GM12872 (cell line): ENCODE results near the gene GABPB2.

Experiments
- TF ChIP-seq, protein P1 (sequence below): IDR thresholded peaks from 3 replicates; pipeline ENCODE4 v1.5.1; 2011; ENCODE audit warnings: low read depth, mild to moderate bottlenecking, low read length, moderate library complexity; ENCODE audit not compliant: insufficient read depth

The GABPB2 gene

DNA sequence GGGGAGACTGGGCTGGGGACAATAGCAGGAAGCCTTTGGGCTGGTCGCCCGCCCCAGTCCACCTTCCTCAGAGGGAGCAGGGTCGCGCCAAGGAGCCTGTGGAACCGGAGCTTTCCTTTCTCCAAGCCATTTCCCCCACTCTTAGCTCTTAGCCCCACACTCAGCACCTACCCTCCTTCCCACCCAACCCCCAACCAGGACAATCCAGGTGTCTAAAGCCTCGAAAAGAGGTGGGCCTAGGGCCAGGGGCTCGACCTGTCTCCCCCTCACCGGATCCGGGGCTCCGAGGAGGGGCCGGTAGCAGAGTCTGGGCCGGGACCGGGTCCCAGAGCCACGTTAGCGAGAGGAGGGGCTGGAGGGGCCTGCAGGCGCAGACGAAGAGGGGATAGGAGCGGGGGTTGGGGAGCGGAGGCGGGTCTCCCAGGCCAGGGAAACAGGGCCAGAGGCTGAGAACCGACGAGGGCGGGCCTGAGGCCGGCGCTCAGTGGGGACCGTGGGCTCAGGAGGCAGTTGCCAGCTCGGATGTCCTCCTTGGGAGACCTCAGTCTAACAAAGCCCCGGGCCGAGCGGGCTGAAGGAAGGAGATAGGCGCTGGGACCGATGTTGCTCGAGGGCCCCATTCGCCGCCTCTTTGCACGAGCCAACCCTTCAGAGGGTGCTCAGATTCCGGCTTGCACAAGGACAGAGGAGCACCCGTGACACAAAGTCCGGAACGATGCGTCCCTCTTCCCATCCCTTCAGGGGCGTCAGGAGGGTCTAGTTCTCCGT, 74.9 kb downstream of the GABPB2 start:
- TF ChIP-seq, protein P1, sequence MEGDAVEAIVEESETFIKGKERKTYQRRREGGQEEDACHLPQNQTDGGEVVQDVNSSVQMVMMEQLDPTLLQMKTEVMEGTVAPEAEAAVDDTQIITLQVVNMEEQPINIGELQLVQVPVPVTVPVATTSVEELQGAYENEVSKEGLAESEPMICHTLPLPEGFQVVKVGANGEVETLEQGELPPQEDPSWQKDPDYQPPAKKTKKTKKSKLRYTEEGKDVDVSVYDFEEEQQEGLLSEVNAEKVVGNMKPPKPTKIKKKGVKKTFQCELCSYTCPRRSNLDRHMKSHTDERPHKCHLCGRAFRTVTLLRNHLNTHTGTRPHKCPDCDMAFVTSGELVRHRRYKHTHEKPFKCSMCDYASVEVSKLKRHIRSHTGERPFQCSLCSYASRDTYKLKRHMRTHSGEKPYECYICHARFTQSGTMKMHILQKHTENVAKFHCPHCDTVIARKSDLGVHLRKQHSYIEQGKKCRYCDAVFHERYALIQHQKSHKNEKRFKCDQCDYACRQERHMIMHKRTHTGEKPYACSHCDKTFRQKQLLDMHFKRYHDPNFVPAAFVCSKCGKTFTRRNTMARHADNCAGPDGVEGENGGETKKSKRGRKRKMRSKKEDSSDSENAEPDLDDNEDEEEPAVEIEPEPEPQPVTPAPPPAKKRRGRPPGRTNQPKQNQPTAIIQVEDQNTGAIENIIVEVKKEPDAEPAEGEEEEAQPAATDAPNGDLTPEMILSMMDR = no peak

DNA sequence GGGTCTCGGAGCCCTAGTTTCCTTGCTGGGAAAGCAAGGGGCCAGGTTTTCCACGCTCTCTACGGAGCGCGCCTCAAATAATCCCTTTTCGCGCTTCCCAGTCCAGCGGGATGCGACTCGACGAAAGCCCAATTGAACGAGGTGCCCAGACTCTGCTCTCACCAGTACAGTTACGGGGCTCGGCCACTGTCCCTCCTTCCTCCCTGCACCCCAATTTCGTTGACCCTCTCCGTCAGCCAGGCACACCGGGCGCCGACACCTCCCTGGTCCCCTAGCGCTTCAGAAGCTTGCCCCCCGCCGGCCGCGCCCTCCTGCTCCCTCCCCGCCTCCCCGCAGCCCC, 75.5 kb downstream of the GABPB2 start:
- TF ChIP-seq, protein P1 = no peak

DNA sequence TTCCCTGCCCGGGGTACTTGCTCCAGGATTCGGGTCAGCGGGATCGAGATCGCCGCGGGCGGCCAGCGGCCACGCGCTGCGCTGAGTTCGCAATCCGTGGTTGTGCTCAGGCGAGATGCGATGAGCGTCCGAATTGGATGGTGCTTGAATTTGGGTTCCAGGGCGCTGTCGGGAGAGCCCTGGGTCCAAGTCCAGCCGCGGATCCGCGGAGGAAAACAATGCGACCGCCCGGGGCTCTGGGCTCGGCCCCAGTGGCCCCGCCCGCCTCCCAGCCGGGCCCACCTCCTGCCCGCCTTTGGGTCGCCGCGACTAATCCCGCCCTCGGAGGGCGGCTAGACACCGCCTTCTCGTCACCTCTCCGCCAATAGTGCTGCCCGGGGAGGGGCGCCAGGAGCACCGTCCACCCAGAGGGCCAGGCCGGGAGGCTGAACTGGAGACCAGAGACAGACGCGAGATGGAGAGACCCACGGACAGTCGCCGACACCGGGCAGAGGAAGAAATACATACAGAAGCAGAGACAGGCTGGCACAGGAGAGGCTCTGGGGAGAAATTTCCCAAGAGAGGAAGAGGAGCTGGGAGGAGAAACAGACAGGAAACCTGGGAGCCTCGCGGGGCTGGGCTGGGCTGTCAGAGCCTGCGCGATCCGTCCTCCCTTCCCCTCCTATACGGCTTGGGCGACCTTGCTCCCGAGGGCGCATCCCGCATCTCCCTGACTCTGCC, 76.0 kb downstream of the GABPB2 start, which contains the start of gene SEMA6C:
TSS of gene SEMA6C (minus strand) at position 220 of the 720 bp plus-strand sequence. CDS start 4,010 bp downstream, outside the sequence.
- TF ChIP-seq, protein P1 = no peak

DNA sequence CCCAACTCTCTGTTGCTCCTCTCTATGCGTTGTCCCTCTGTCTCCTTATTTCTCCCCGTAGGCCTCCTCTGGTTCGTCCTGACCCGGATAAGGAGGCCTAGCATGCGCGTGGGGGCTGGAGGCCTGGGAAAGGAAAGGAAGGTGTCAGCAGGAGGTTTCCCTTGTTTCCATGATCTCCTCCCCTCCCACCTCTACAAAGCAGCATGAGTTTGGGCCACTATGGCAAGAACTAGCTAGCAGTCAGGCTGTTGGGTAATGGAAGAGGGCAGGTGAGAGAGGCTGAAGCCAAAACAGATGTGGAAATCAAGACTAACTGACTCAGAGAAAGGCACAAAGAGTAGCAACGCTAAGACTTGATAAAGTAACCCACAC, 76.6 kb downstream of the GABPB2 start:
- TF ChIP-seq, protein P1 = no peak

DNA sequence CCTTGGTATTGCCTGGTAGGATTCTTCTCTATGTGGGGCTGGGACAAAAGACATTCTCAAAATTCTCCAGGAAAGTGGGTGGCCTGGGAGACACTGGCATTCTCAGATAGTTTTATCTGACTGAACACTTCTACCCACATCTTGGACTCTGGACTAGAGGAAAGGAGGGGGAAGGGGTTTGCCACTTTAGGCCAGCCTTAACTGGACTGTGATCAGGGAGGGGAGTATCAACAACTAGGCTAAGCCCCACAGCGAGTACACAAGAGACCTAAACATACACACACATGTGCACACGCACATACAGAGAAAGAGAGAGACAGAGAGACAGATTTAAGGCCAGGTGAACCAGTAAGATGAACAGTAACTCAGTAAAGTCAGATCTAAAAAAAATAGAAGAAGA, 77.1 kb downstream of the GABPB2 start:
- TF ChIP-seq, protein P1 = no peak

DNA sequence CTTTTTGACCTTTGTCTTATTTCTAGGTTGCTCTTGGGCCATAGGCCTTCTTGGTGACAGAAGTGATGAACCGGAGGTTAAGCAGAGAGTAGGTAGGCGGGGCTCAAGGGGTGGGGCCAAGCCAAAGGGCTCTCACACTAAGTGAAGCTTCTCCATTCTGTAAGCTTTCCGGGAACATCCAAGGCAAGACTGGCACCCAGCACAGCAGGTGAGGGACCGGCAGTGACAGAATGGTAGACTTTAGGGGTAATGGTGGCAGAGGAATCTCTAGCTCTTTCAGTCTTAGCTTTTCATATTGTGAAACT, 85.9 kb downstream of the GABPB2 start, which contains the start of gene TNFAIP8L2:
TSS of gene TNFAIP8L2 (plus strand) at position 135 of the 305 bp plus-strand sequence. CDS start 2,049 bp downstream, outside the sequence.
- TF ChIP-seq, protein P1 = no peak

DNA sequence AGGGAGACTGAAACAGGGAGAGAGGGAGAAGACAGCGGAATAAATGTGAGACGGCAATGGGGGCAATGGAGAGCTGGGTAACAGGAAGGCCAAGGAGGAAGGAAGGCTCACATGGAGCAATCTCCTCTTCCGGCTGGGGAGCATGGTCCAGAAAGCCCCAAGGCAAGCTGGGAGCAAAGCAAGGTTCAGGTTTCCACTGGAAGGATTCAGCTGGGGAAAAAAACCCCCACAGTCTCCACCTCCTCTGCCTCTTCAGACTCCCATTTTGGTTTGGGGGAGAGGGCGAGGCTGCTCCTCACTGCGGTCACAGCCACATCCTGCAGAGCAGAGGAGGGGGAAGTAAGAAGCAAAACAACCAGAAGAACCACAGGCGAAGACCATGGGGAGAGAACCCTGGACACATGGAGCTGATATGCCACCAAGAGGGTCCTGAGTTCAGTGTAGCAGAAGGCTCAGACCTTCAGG, 86.5 kb downstream of the GABPB2 start:
- TF ChIP-seq, protein P1 = no peak
